ENCODE measurements around the gene TBC1D20. TPM values are rescaled to one million over a fixed set of nuclear protein-coding genes. Genes with fewer than 3 reads are reported as not detected.

The TBC1D20 gene
- total and polyA plus RNA-seq, 2 experiments from 2014 or later = 4.8 to 15.0 TPM

GRCh38 chr20:431012-431904 is 31.1 kb downstream of the TBC1D20 start:
- H2AFZ ChIP-seq = no peak overlapping the region
- DNase-seq (ENCODE audit: low spot score) (peak; percentile 83), ATAC-seq (peak; percentile 36)
- H3K9me2 ChIP-seq (ENCODE audit: insufficient read depth) = no peaks in the 10 kb centered on the region
- Mint-ChIP-seq H3K36me3 (ENCODE audit: low read depth) (peaks cover 44% of the 10 kb centered on the region), H3K27me3 (ENCODE audit: insufficient read depth, low read depth, poor library complexity) (peaks cover 37% of the 10 kb centered on the region), H3K4me1 (peaks cover 26% of the 10 kb centered on the region), H3K9me3 (no peaks in the 10 kb centered on the region), H3K4me3 (no peak overlapping the region), H3K27ac (no peak overlapping the region)
- no peaks in the 10 kb centered on the region for H3K36me3 ChIP-seq (ENCODE audit: insufficient read depth)
- peaks cover 10% of the 10 kb centered on the region for H3F3A ChIP-seq (replicated peaks; ENCODE audit: low read depth)
- no peak overlapping the region for H3K4me2 ChIP-seq
- H3K27ac ChIP-seq (ENCODE audit: low read depth) = no peak overlapping the region
- no peak overlapping the region for H3K4me3 ChIP-seq
- H4K20me1 ChIP-seq (replicated peaks; ENCODE audit: insufficient read depth) = peaks cover 36% of the 10 kb centered on the region
- H3K4me1 ChIP-seq (ENCODE audit: insufficient read depth) = peaks cover 9% of the 10 kb centered on the region
- H3K27me3 ChIP-seq (ENCODE audit: insufficient read depth) = peaks cover 28% of the 10 kb centered on the region
- H3K79me2 ChIP-seq (replicated peaks; ENCODE audit: insufficient read depth) = no peaks in the 10 kb centered on the region
- TF ChIP-seq ZNF114 (CRISPR knock-in tag; IDR thresholded peaks at IDR 0.05) (no peak), REST (IDR thresholded peaks at IDR 0.05; ENCODE audit: unreplicated experiment) (no peak), CREB1 (CRISPR knock-in tag; IDR thresholded peaks at IDR 0.05; ENCODE audit: low read depth) (0 out of 2 replicates have a peak, but pooled peaks have one; percentile 24), CTCF (conservative IDR thresholded peaks at IDR 0.05; ENCODE audit: low read depth in 2 of 2) (peak; percentile 68 to 89)

- ATAC-seq = no peak
- H3K27ac ChIP-seq (ENCODE audit: low read depth) = no peak overlapping the region
- H3F3A ChIP-seq (replicated peaks; ENCODE audit: low read depth) = peaks cover 6% of the 10 kb centered on the region; the same call in 1 of the 2 replicates
- H3K4me1 ChIP-seq (ENCODE audit: insufficient read depth) = peaks cover 9% of the 10 kb centered on the region
- H4K20me1 ChIP-seq (replicated peaks; ENCODE audit: insufficient read depth) = peaks cover 29% of the 10 kb centered on the region
- H3K4me2 ChIP-seq = no peak overlapping the region
- H3K27me3 ChIP-seq (ENCODE audit: insufficient read depth) = peaks cover 19% of the 10 kb centered on the region
- no peak overlapping the region for H3K4me3 Mint-ChIP-seq
- H3K9me2 ChIP-seq (ENCODE audit: insufficient read depth) = no peaks in the 10 kb centered on the region
- no peaks in the 10 kb centered on the region for H3K79me2 ChIP-seq (replicated peaks; ENCODE audit: insufficient read depth)
- no peak overlapping the region for H3K27ac Mint-ChIP-seq
- H3K4me3 ChIP-seq = no peak overlapping the region
- H3K36me3 ChIP-seq (ENCODE audit: insufficient read depth) = no peaks in the 10 kb centered on the region
- H3K9me3 Mint-ChIP-seq = no peaks in the 10 kb centered on the region
- H3K36me3 Mint-ChIP-seq (ENCODE audit: low read depth) = peaks cover 38% of the 10 kb centered on the region
- H3K27me3 Mint-ChIP-seq (ENCODE audit: insufficient read depth, low read depth, poor library complexity) = peaks cover 32% of the 10 kb centered on the region
- H2AFZ ChIP-seq = no peak overlapping the region
- no peak for DNase-seq (ENCODE audit: low spot score)
- peaks cover 26% of the 10 kb centered on the region for H3K4me1 Mint-ChIP-seq
- no peak for TF ChIP-seq ZNF462 (CRISPR knock-in tag; IDR thresholded peaks at IDR 0.05)
Observed at GRCh38 chr20:430091-430999, 32.0 kb downstream of the TBC1D20 start.

Data from GM23338 (cell line).